Suprapubic skin (tissue), 4 donors: ENCODE measurements around the gene WWOX.

ENCODE experiments used
- EP300 ChIP-seq: sonication (generic); formaldehyde crosslinking; IDR thresholded peaks from one replicate; pipeline ENCODE4 v1.6.1; 2017; ENCODE audit warnings: antibody characterized with exemption
- POLR2A ChIP-seq, 2 donors: fragments of 450-650 bp; IDR thresholded peaks; one replicate each; pipeline ENCODE4 v1.6.1; 2017; ENCODE audit warnings: antibody characterized with exemption in 2 of 2, mild to moderate bottlenecking in 2 of 2, moderate library complexity in 2 of 2
- POLR2AphosphoS5 ChIP-seq, 3 donors: sonication (generic); formaldehyde crosslinking; IDR thresholded peaks; one replicate each; pipeline ENCODE4 v1.6.1; 2017; ENCODE audit warnings: antibody characterized with exemption in 3 of 3
- TF ChIP-seq, protein P1 (sequence below), 2 donors: fragments of 200-600 bp in 1 of 2; fragments of 450-650 bp in 1 of 2; sonication (generic) in 1 of 2; IDR thresholded peaks; one replicate each; pipeline ENCODE4 v1.5.1; 2016 to 2019; ENCODE audit warnings: antibody characterized with exemption in 2 of 2, mild to moderate bottlenecking in 1 of 2, moderate library complexity in 1 of 2

DNA sequence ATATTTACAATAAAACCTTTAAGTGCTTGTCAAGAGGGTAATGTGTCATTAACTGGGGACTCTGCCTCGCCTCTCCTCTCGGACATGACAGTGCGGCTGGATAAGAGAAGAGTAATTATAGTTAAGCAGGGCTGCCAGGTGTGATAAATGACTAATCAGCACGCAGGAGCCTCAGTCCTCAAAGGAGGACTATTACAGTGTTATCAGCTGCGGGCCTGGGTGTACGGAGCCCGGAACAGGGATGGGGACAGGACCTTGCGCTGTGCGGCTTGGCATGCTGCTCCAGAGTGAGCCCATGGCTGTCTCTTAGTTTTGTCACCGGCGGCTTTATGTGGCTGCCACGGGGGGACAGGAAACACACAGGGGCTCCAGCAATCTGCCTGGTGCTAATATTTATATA lies 893.9 kb downstream of the WWOX start:
- TF ChIP-seq, protein P1, sequence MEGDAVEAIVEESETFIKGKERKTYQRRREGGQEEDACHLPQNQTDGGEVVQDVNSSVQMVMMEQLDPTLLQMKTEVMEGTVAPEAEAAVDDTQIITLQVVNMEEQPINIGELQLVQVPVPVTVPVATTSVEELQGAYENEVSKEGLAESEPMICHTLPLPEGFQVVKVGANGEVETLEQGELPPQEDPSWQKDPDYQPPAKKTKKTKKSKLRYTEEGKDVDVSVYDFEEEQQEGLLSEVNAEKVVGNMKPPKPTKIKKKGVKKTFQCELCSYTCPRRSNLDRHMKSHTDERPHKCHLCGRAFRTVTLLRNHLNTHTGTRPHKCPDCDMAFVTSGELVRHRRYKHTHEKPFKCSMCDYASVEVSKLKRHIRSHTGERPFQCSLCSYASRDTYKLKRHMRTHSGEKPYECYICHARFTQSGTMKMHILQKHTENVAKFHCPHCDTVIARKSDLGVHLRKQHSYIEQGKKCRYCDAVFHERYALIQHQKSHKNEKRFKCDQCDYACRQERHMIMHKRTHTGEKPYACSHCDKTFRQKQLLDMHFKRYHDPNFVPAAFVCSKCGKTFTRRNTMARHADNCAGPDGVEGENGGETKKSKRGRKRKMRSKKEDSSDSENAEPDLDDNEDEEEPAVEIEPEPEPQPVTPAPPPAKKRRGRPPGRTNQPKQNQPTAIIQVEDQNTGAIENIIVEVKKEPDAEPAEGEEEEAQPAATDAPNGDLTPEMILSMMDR (IDR thresholded peaks at IDR 0.05): no peak
- no peak for TF ChIP-seq POLR2A (IDR thresholded peaks at IDR 0.05)
- no peak for TF ChIP-seq EP300
- TF ChIP-seq POLR2AphosphoS5 (IDR thresholded peaks at IDR 0.05): no peak
